ENCODE data around the gene ZC3H8. TPM values are rescaled to one million over a fixed set of nuclear protein-coding genes. Genes with fewer than 3 reads are reported as not detected.

The ZC3H8 gene
- total RNA-seq, 3 donors from 2014 or later, result 17.0 to 38.3 (median 17.0) TPM

DNA sequence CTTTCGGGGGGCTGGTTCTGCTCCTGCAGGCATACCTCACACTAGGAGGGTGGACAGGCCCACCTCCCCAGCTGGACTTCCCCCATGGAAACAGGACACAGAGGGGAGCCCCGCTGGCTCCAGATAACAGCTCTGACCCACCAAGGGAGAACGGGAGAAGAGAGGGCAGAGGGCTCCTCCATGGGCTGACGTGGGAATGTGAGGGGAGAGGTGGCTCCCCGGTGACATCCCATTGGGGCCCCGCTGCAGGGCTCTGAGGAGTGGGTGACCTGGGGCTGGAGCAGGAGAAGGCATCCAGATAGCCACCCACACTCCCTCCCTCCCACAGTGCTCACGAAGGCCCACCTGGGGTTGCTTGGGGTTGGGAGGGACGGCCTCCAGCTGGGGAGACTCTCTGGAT, 70.7 kb downstream of the ZC3H8 start:
- Histone ChIP-seq H3K27me3 (no peaks in the 10 kb centered on the region), H3K4me1 (no peaks in the 10 kb centered on the region), H3K36me3 (no peaks in the 10 kb centered on the region), H3K4me3 (no peak overlapping the region), H3K27ac (no peak overlapping the region), H3K9me3 (no peaks in the 10 kb centered on the region)
- DNase-seq (ENCODE audit: low spot score in 2 of 2), result no peak
- intact Hi-C loops (cut with DNase I; ENCODE audit: low total_unique reads), result no loop called here
- TF ChIP-seq POLR2A (IDR thresholded peaks at IDR 0.05) (no peak), POLR2AphosphoS5 (IDR thresholded peaks at IDR 0.05) (no peak)
- TF ChIP-seq, protein P1, sequence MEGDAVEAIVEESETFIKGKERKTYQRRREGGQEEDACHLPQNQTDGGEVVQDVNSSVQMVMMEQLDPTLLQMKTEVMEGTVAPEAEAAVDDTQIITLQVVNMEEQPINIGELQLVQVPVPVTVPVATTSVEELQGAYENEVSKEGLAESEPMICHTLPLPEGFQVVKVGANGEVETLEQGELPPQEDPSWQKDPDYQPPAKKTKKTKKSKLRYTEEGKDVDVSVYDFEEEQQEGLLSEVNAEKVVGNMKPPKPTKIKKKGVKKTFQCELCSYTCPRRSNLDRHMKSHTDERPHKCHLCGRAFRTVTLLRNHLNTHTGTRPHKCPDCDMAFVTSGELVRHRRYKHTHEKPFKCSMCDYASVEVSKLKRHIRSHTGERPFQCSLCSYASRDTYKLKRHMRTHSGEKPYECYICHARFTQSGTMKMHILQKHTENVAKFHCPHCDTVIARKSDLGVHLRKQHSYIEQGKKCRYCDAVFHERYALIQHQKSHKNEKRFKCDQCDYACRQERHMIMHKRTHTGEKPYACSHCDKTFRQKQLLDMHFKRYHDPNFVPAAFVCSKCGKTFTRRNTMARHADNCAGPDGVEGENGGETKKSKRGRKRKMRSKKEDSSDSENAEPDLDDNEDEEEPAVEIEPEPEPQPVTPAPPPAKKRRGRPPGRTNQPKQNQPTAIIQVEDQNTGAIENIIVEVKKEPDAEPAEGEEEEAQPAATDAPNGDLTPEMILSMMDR (IDR thresholded peaks at IDR 0.05), result no peak

DNA sequence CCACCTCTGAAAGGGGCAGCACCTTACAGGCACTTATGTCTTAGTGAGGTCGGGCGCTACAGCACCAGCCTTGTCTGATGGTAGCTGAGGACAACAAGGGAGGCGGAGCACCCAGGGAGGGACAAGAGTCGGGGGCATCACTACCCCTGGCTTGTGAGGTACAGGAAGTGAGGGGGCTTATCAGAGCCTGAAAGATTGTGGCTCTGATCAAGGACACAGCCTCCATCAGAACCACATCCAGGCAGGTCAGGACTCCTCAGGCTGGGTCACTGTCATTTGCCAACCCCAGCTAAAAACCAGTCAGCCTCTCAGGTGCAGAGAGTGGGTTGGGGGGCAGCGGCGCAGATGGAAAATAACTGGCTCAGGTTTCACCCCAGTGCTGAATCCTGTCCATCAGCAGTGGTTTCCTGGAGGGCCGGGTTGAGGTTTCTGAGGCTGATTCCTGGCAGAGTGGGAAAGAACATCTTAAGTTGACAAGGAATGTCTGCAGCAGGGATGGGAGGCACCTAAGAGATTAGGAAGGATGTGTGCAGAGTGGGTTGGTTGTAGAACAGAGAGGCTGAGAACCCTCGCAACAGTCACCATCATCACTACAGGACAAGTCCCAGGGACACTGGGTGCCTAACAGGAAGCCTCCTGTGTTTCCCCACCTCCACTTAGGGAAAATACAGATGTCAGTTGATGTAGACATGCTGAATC, 71.4 kb downstream of the ZC3H8 start:
- TF ChIP-seq, protein P1 (IDR thresholded peaks at IDR 0.05), result no peak
- TF ChIP-seq POLR2AphosphoS5 (IDR thresholded peaks at IDR 0.05) (no peak), POLR2A (IDR thresholded peaks at IDR 0.05) (no peak)
- no peak for DNase-seq (ENCODE audit: low spot score in 2 of 2)
- intact Hi-C loops (cut with DNase I; ENCODE audit: low total_unique reads), result no loop called here

DNA sequence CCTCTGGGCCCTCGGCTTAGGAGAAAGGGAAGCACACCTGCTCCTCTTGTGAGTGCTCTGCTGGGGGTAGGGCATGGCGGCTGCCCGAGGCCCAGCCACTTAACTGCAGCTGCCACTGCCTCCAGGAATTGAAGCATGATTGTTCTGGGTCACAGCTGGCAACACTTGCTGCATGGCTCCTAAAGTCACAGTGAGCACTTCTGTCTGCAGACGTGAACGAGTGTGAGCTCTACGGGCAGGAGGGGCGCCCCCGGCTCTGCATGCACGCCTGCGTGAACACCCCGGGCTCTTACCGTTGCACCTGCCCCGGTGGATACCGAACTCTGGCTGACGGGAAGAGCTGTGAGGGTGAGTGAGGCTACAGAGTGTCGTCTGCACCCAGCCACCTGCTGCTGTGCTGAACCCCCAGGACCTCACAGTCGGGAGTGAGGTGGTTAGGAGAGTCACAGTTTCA, 72.2 kb downstream of the ZC3H8 start:
- H3K27ac ChIP-seq, result no peak overlapping the region
- DNase-seq (ENCODE audit: low spot score in 2 of 2), result no peak
- H3K36me3 ChIP-seq, result no peaks in the 10 kb centered on the region
- H3K4me1 ChIP-seq, result no peaks in the 10 kb centered on the region
- TF ChIP-seq POLR2A (IDR thresholded peaks at IDR 0.05), result no peak
- no peak for TF ChIP-seq POLR2AphosphoS5 (IDR thresholded peaks at IDR 0.05)
- TF ChIP-seq, protein P1 (IDR thresholded peaks at IDR 0.05), result no peak
- no peaks in the 10 kb centered on the region for H3K27me3 ChIP-seq
- intact Hi-C loops (cut with DNase I; ENCODE audit: low total_unique reads), result no loop called here
- no peak overlapping the region for H3K4me3 ChIP-seq
- no peaks in the 10 kb centered on the region for H3K9me3 ChIP-seq

More for the DNA sequence above, 71.4 kb downstream of the ZC3H8 start:
- H3K9me3 ChIP-seq, result no peaks in the 10 kb centered on the region
- H3K27ac ChIP-seq, result no peak overlapping the region
- H3K27me3 ChIP-seq, result no peaks in the 10 kb centered on the region
- no peak overlapping the region for H3K4me3 ChIP-seq
- no peaks in the 10 kb centered on the region for H3K36me3 ChIP-seq
- no peaks in the 10 kb centered on the region for H3K4me1 ChIP-seq

DNA sequence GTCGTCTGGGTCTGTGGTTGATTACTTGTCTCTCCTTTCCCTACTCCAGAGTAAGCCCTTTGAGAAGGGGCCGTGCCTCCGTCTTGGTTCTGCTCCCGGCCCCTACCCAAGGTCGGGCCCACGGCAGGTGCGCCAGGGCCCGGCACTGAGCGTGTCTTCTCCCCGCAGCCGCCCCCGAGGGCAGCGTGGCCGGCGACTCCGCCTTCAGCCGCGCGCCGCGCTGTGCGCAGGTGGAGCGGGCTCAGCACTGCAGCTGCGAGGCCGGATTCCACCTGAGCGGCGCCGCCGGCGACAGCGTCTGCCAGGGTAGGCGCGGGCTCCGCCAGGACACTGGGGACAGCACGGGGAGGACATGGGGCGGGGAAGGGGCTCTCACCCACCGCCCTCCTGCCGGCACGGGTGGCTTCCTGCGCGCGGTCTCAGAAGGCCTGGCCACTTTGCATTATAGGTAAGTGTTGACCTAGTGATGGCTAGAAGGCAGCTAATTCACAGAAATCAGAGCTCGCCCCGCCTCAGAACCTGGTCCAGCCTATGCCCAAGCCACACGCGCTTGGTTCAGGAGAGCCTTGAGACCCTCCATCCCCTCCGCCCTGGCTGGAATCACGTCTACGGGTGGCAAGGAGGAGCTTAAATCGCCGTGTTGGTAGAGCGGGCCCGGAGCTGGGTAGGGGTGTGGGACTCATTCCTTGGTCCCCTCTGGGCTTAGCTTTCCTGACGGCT, 73.1 kb downstream of the ZC3H8 start:
- no peak overlapping the region for H3K4me3 ChIP-seq
- TF ChIP-seq POLR2AphosphoS5 (IDR thresholded peaks at IDR 0.05), result no peak
- no peak for TF ChIP-seq POLR2A (IDR thresholded peaks at IDR 0.05)
- TF ChIP-seq, protein P1 (IDR thresholded peaks at IDR 0.05), result no peak
- H3K9me3 ChIP-seq, result no peaks in the 10 kb centered on the region
- H3K4me1 ChIP-seq, result no peaks in the 10 kb centered on the region
- no peak overlapping the region for H3K27ac ChIP-seq
- no peaks in the 10 kb centered on the region for H3K36me3 ChIP-seq
- intact Hi-C loops (cut with DNase I; ENCODE audit: low total_unique reads), result no loop called here
- H3K27me3 ChIP-seq, result no peaks in the 10 kb centered on the region
- DNase-seq (ENCODE audit: low spot score in 2 of 2), result no peak

DNA sequence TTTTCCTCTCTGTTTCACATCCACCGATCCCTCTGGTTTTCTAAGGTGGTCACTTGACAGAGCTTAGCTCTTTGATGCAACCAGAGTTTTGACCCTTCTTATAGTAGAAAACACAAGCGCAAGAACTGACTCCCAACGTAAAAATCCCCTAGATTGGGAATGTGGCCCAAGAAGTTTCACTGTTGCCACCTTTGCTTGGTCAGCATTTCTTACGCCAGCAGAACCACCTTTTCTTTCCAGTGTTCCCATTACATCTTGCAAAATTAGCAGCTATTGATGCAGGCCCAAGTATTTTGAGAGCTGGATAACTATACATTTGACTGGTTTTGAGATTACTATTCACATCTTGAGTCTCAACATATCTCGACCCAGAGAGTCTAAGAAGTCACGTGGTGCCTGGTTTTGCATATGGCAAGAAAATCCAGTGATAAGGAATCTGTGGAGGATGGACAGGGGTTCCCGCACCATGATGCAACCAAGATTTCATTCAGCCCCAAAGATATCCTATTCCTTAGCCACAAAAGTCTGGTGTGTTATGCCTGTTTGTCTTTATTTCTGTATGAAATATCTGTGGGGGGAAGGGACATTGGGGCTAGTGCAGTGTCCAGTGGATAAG, 78.8 kb downstream of the ZC3H8 start:
- TF ChIP-seq POLR2A (IDR thresholded peaks at IDR 0.05) (no peak), POLR2AphosphoS5 (IDR thresholded peaks at IDR 0.05) (no peak)
- TF ChIP-seq, protein P1 (IDR thresholded peaks at IDR 0.05), result no peak
- Histone ChIP-seq H3K27me3 (no peaks in the 10 kb centered on the region), H3K4me3 (no peak overlapping the region), H3K27ac (no peak overlapping the region), H3K9me3 (no peaks in the 10 kb centered on the region), H3K36me3 (no peaks in the 10 kb centered on the region), H3K4me1 (no peaks in the 10 kb centered on the region)
- DNase-seq (ENCODE audit: low spot score in 2 of 2), result no peak
- intact Hi-C loops (cut with DNase I; ENCODE audit: low total_unique reads), result no loop called here

All from breast epithelium (tissue), 4 donors.